GM12878 (cell line): Measurements from ENCODE around the gene COPZ1. TPM values are rescaled to one million over a fixed set of nuclear protein-coding genes. Genes with fewer than 3 reads are reported as not detected.

ENCODE experiments used
- ATAC-seq: fragments of 200-7000 bp; cut with Tn5 transposase; 3 replicates; pipeline ENCODE4 v1.9.1; 2020; ENCODE audit warnings: mild to moderate bottlenecking, moderate library complexity
- BruUV-seq: library from RNA; stranded (reverse); fragments of 400-500 nt; replicated peaks from 2 replicates; lab custom pipeline; 2021; lab: Mats Ljungman, UMichigan
- CTCF ChIA-PET: fragments of 300-600 bp; sonication (Branson Sonifier 250); formaldehyde crosslinking; extraction: SDS; loops from one replicate; lab custom pipeline; 2021; ENCODE audit warnings: inconsistent platforms; lab: Yijun Ruan, JAX
- POLR2A ChIA-PET: fragments of 350-600 bp; formaldehyde crosslinking; extraction: SDS; loops from one replicate; lab custom pipeline; 2021; ENCODE audit warnings: inconsistent platforms; lab: Charles Lee
- RAD21 ChIA-PET: fragments of 300-600 bp; sonication (Branson Sonifier 250); formaldehyde crosslinking; loops from one replicate; lab custom pipeline; 2023; ENCODE audit warnings: antibody characterized with exemption; ENCODE audit not compliant: unreplicated experiment; lab: Charles Lee
- SMC1A ChIA-PET: fragments of 300-600 bp; sonication (Branson Sonifier 250); formaldehyde crosslinking; loops from one replicate; lab custom pipeline; 2023; ENCODE audit not compliant: unreplicated experiment, uncharacterized antibody; lab: Charles Lee
- DNase-seq: peaks from one replicate; pipeline ENCODE4 v3.0.0-alpha.2; 2011; ENCODE audit warnings: low read depth, low spot score
- FAIRE-seq: peaks from 3 replicates; lab custom pipeline; 2011; peaks lifted over from hg19 to GRCh38; lab: Jason Lieb, UNC
- H2AFZ ChIP-seq: 2 replicates; pipeline ENCODE4 v1.6.0; 2011; ENCODE audit warnings: low read depth, low read length, control low read depth; ENCODE audit not compliant: control insufficient read depth
- H3K27ac ChIP-seq: 2 replicates; pipeline ENCODE4 v1.5.1; 2011; ENCODE audit warnings: control low read depth; ENCODE audit not compliant: control insufficient read depth, insufficient read depth
- H3K27me3 ChIP-seq, 2 experiments: replicated peaks in 1 of 2; 2 replicates each; pipeline versions ENCODE4 v1.6.0 to v1.6.1; 2011; ENCODE audit warnings: low read length in 1 of 2; ENCODE audit not compliant: control insufficient read depth in 2 of 2, insufficient read depth in 2 of 2
- H3K36me3 ChIP-seq, 2 experiments: 2 replicates each; pipeline ENCODE4 v1.5.1; 2011; ENCODE audit warnings: low read length in 1 of 2; ENCODE audit not compliant: control insufficient read depth in 2 of 2, insufficient read depth in 2 of 2
- H3K4me1 ChIP-seq: 2 replicates; pipeline ENCODE4 v1.6.1; 2011; ENCODE audit warnings: mild to moderate bottlenecking, low read length, moderate library complexity, mixed read lengths; ENCODE audit not compliant: control insufficient read depth, insufficient read depth
- H3K4me2 ChIP-seq: 2 replicates; pipeline ENCODE4 v1.6.0; 2011; ENCODE audit warnings: control low read depth; ENCODE audit not compliant: control insufficient read depth, insufficient read depth
- H3K4me3 ChIP-seq: fragments of 200-600 bp; sonication (generic); 2 replicates; pipeline ENCODE4 v1.5.1; 2016
- H3K79me2 ChIP-seq: 2 replicates; pipeline ENCODE4 v1.6.0; 2011; ENCODE audit warnings: low read length; ENCODE audit not compliant: control insufficient read depth, insufficient read depth
- H3K9ac ChIP-seq: 2 replicates; pipeline ENCODE4 v1.8.0; 2011; ENCODE audit warnings: low read length, control low read depth, mixed read lengths; ENCODE audit not compliant: control insufficient read depth, insufficient read depth
- H3K9me3 ChIP-seq: replicated peaks from 3 replicates; pipeline ENCODE4 v1.5.1; 2011; ENCODE audit warnings: mild to moderate bottlenecking, low read length; ENCODE audit not compliant: control insufficient read depth, insufficient read depth
- H4K20me1 ChIP-seq: 2 replicates; pipeline ENCODE4 v1.6.0; 2011; ENCODE audit not compliant: control insufficient read depth, insufficient read depth
- ATF2 ChIP-seq: IDR thresholded peaks from 2 replicates; pipeline ENCODE4 v1.6.1; 2012; ENCODE audit warnings: low read length, inconsistent platforms
- CBFB ChIP-seq: IDR thresholded peaks from 2 replicates; pipeline ENCODE4 v1.6.1; 2016; ENCODE audit warnings: antibody characterized with exemption, low read depth
- KLF5 ChIP-seq: fragments of 450-650 bp; IDR thresholded peaks from 2 replicates; pipeline ENCODE4 v1.6.1; 2014; ENCODE audit warnings: mild to moderate bottlenecking; ENCODE audit not compliant: partially characterized antibody
- MAX ChIP-seq: IDR thresholded peaks from 2 replicates; pipeline ENCODE4 v1.6.1; 2012; ENCODE audit warnings: low read depth, low read length, improper control_type of control experiment
- NKRF ChIP-seq: fragments of 450-650 bp; conservative IDR thresholded peaks from 2 replicates; pipeline ENCODE4 v1.6.1; 2017; ENCODE audit warnings: mild to moderate bottlenecking, moderate library complexity
- NRF1 ChIP-seq: conservative IDR thresholded peaks from 2 replicates; pipeline ENCODE4 v1.6.1; 2011; ENCODE audit warnings: mild to moderate bottlenecking, low read depth, low read length, improper control_type of control experiment
- PAX8 ChIP-seq: fragments of 450-650 bp; IDR thresholded peaks from 2 replicates; pipeline ENCODE4 v1.6.1; 2017; ENCODE audit warnings: mild to moderate bottlenecking, moderate library complexity
- RFX5 ChIP-seq: IDR thresholded peaks from 2 replicates; pipeline ENCODE4 v1.6.1; 2011; ENCODE audit warnings: low read depth, low read length, improper control_type of control experiment
- RUNX3 ChIP-seq: IDR thresholded peaks from 2 replicates; pipeline ENCODE4 v1.6.1; 2012; ENCODE audit warnings: low read length, inconsistent platforms
- SIX5 ChIP-seq: IDR thresholded peaks from 2 replicates; pipeline ENCODE4 v1.6.1; 2011; ENCODE audit warnings: mild to moderate bottlenecking, low read depth, low read length, moderate library complexity; ENCODE audit not compliant: severe bottlenecking
- SKIL ChIP-seq: fragments of 450-650 bp; IDR thresholded peaks from 2 replicates; pipeline ENCODE4 v1.6.1; 2017; ENCODE audit warnings: mild to moderate bottlenecking, low read depth, inconsistent platforms; ENCODE audit not compliant: poor library complexity, severe bottlenecking
- SMAD1 ChIP-seq: fragments of 450-650 bp; IDR thresholded peaks from 2 replicates; pipeline ENCODE4 v1.6.1; 2018; ENCODE audit warnings: mild to moderate bottlenecking, low read depth; ENCODE audit not compliant: partially characterized antibody
- SUPT20H ChIP-seq: IDR thresholded peaks from 2 replicates; pipeline ENCODE4 v1.6.1; 2011; ENCODE audit warnings: low read depth, mild to moderate bottlenecking, low read length, moderate library complexity, borderline replicate concordance; ENCODE audit not compliant: control insufficient read depth
- TAF1 ChIP-seq: IDR thresholded peaks from 2 replicates; pipeline ENCODE4 v1.6.1; 2011; ENCODE audit warnings: mild to moderate bottlenecking, low read depth, low read length, borderline replicate concordance
- WRNIP1 ChIP-seq: IDR thresholded peaks from 2 replicates; pipeline ENCODE4 v1.6.1; 2011; ENCODE audit warnings: low read depth, low read length, improper control_type of control experiment, borderline replicate concordance
- ZNF217 ChIP-seq: fragments of 450-650 bp; IDR thresholded peaks from 2 replicates; pipeline ENCODE4 v1.6.1; 2017; ENCODE audit warnings: antibody characterized with exemption, mild to moderate bottlenecking
- WGBS: methylation state at CpG from one replicate; pipeline ENCODE4 v1.1.6; 2016; ENCODE audit warnings: low lambda C conversion rate; ENCODE audit not compliant: insufficient replicate concordance, insufficient coverage; ENCODE audit errors: missing lambda C conversion rate; 5-methylcytosine and 5-hydroxymethylcytosine counted together
- in situ Hi-C: fragments of 300-500 bp; cut with MboI; formaldehyde crosslinking; loops from 9 replicates; pipeline ENCODE4 v1.14.3; 2018; ENCODE audit warnings: mixed read lengths
- intact Hi-C: fragments of 100-400 bp; cut with micrococcal nuclease; formaldehyde crosslinking; loops from one replicate; pipeline ENCODE4 v1.14.2; 2022; ENCODE audit not compliant: unreplicated experiment
- polyA plus RNA-seq, 11 experiments: library from polyadenylated mRNA; depleted of rRNA in 4 of 11; unstranded in 6 of 11; stranded (reverse) in 5 of 11; fragments of >200 nt; fragmentation: Nextera tagmentation in 4 of 11; fragmentation: Illumina TruSeq in 1 of 11; extraction: Ambion mirVana in 4 of 11; extraction: Trizol in 1 of 11; gene quantifications; 1 replicate in 1 of 11; 2 replicates in 10 of 11; pipeline versions ENCODE4 v1.2.1 to v1.2.3, GENCODE V29; 2011 to 2016; ENCODE audit warnings: inconsistent platforms in 2 of 11, missing spikeins in 2 of 11, low read depth in 1 of 11
- total RNA-seq, 4 experiments: library from RNA; depleted of rRNA in 3 of 4; stranded (reverse); fragments of >200 nt in 3 of 4; fragmentation: Illumina TruSeq in 1 of 4; extraction: Trizol in 1 of 4; gene quantifications; 2 replicates each; pipeline versions ENCODE4 v1.2.1 to v1.2.3, GENCODE V29; 2013 to 2021

The COPZ1 gene
- total and polyA plus RNA-seq, 10 of the 15 experiments (the other 5 are each of a cell fraction or from before 2014, with no cell fraction given) = 112 to 378 (median 184) TPM

- TF ChIP-seq ATF2 = no peak
- TF ChIP-seq SMAD1 = no peak
- TF ChIP-seq PAX8 = no peak
- TF ChIP-seq, all 136 proteins: peak for 0
Observed at GRCh38 chr12:54387114-54387467, 62.2 kb downstream of the COPZ1 start (continued).

GRCh38 chr12:54388237-54389133, 63.6 kb downstream of the COPZ1 start:
- CTCF ChIA-PET = interaction anchor here (0.6 to 4.5 kb wide), 11 partner anchors 8 to 356 kb away, joined by 3 to 13 read pairs (median 4); no protein-coding TSS in a partner anchor
- intact Hi-C loops = no loop called here
- WGBS = 44% methylated on average over 4 of the region's 4 CpGs
- H3K4me3 ChIP-seq = no peak overlapping the region
- no peak overlapping the region for H3K9ac ChIP-seq
- SMC1A ChIA-PET = interaction anchor here (1.1 to 2.2 kb wide), 3 partner anchors 11 to 51 kb away, joined by 4 to 9 read pairs (median 9); no protein-coding TSS in a partner anchor
- no peak for DNase-seq
- POLR2A ChIA-PET = interaction anchor here (0.6 to 0.9 kb wide), 3 partner anchors 40 to 169 kb away, joined by 3 to 5 read pairs (median 4); no protein-coding TSS in a partner anchor
- H2AFZ ChIP-seq = no peak overlapping the region
- no peak overlapping the region for H3K4me2 ChIP-seq
- FAIRE-seq = no peak
- no peak for ATAC-seq
- H3K36me3 ChIP-seq = no peaks in the 10 kb centered on the region
- H3K79me2 ChIP-seq = no peaks in the 10 kb centered on the region
- H3K4me1 ChIP-seq = peaks cover 14% of the 10 kb centered on the region
- no TSS peak for BruUV-seq
- H3K27me3 ChIP-seq = no peaks in the 10 kb centered on the region
- RAD21 ChIA-PET = interaction anchor here (0.7 kb wide), 1 partner anchor 113 kb away, joined by 3 read pairs; no protein-coding TSS in a partner anchor
- H4K20me1 ChIP-seq = no peaks in the 10 kb centered on the region
- in situ Hi-C loops = no loop called here
- H3K9me3 ChIP-seq = no peaks in the 10 kb centered on the region
- H3K27ac ChIP-seq = no peak overlapping the region
- no peak for TF ChIP-seq ZNF217
- no peak for TF ChIP-seq SKIL
- TF ChIP-seq NRF1 = no peak
- no peak for TF ChIP-seq CBFB
- no peak for TF ChIP-seq TAF1
- TF ChIP-seq RFX5 = no peak
- TF ChIP-seq MAX = no peak
- no peak for TF ChIP-seq SIX5
- no peak for TF ChIP-seq KLF5
- no peak for TF ChIP-seq WRNIP1
- TF ChIP-seq RUNX3 = no peak
- no peak for TF ChIP-seq NKRF
- TF ChIP-seq SUPT20H = no peak
